WTC11 (cell line): ENCODE measurements around the gene ESYT1. TPM values are rescaled to one million over a fixed set of nuclear protein-coding genes. Genes with fewer than 3 reads are reported as not detected.

Experiments
- ATAC-seq: fragments of 200-7000 bp; cut with Tn5 transposase; 2 replicates; pipeline ENCODE4 v1.10.0; 2021; ENCODE audit warnings: mild to moderate bottlenecking, moderate library complexity
- CTCF ChIA-PET: fragments of 300-600 bp; sonication (Branson Sonifier 250); formaldehyde crosslinking; loops from one replicate; lab custom pipeline; 2021; ENCODE audit warnings: antibody characterized with exemption; lab: Charles Lee
- POLR2A ChIA-PET: fragments of 350-600 bp; sonication (Branson Sonifier 250); formaldehyde crosslinking; loops from one replicate; lab custom pipeline; 2021; ENCODE audit warnings: antibody characterized with exemption; lab: Charles Lee
- DNase-seq: peaks from one replicate; pipeline ENCODE4 v3.0.0; 2021; ENCODE audit warnings: low spot score
- H3K27ac Mint-ChIP-seq: 2 replicates; pipeline ENCODE4 v1.8.0; 2021; ENCODE audit warnings: mixed read lengths
- H3K27me3 Mint-ChIP-seq: 2 replicates; pipeline ENCODE4 v1.8.0; 2021; ENCODE audit warnings: low read depth, mild to moderate bottlenecking, moderate library complexity, mixed read lengths
- H3K36me3 Mint-ChIP-seq: 2 replicates; pipeline ENCODE4 v1.8.0; 2021; ENCODE audit warnings: mixed read lengths
- H3K4me1 Mint-ChIP-seq: 2 replicates; pipeline ENCODE4 v1.8.0; 2022; ENCODE audit warnings: mixed read lengths
- H3K4me3 Mint-ChIP-seq: 2 replicates; pipeline ENCODE4 v1.8.0; 2021; ENCODE audit warnings: mild to moderate bottlenecking, moderate library complexity, mixed read lengths
- H3K9me3 Mint-ChIP-seq: 2 replicates; pipeline ENCODE4 v1.8.0; 2021; ENCODE audit warnings: mixed read lengths
- ATF1 ChIP-seq: sonication (generic); formaldehyde crosslinking; IDR thresholded peaks from 2 replicates; pipeline ENCODE4 v1.8.1; 2023; ENCODE audit warnings: mild to moderate bottlenecking, moderate library complexity, missing genetic modification reagents
- CTCF ChIP-seq: fragments of 200-600 bp; IDR thresholded peaks from 2 replicates; pipeline ENCODE4 v1.8.0; 2022; ENCODE audit warnings: antibody characterized with exemption
- ELF4 ChIP-seq: sonication (generic); formaldehyde crosslinking; IDR thresholded peaks from 2 replicates; pipeline ENCODE4 v1.8.1; 2022; ENCODE audit warnings: low read depth, mild to moderate bottlenecking, moderate library complexity, missing genetic modification reagents
- FOXK1 ChIP-seq: sonication (generic); formaldehyde crosslinking; IDR thresholded peaks from 2 replicates; pipeline ENCODE4 v1.8.0; 2022; ENCODE audit warnings: mild to moderate bottlenecking, moderate library complexity, missing genetic modification reagents
- GABPB1 ChIP-seq: sonication (generic); formaldehyde crosslinking; IDR thresholded peaks from 2 replicates; pipeline ENCODE4 v1.8.1; 2023; ENCODE audit warnings: mild to moderate bottlenecking, missing genetic modification reagents
- IRF1 ChIP-seq: sonication (generic); formaldehyde crosslinking; IDR thresholded peaks from 2 replicates; pipeline ENCODE4 v1.8.0; 2023; ENCODE audit warnings: missing genetic modification reagents
- JAZF1 ChIP-seq: fragments of 250-450 bp; sonication (Bioruptor Pico); IDR thresholded peaks from 2 replicates; pipeline ENCODE4 v1.9.0; 2021; ENCODE audit warnings: moderate library complexity, mild to moderate bottlenecking, inconsistent platforms
- MXD4 ChIP-seq: fragments of 250-450 bp; sonication (Bioruptor Pico); IDR thresholded peaks from 2 replicates; pipeline ENCODE4 v1.8.0; 2021; ENCODE audit warnings: mild to moderate bottlenecking, moderate library complexity, borderline replicate concordance
- NFYB ChIP-seq: sonication (generic); formaldehyde crosslinking; conservative IDR thresholded peaks from 2 replicates; pipeline ENCODE4 v1.8.0; 2022; ENCODE audit warnings: low read depth, missing genetic modification reagents
- USF2 ChIP-seq: sonication (generic); formaldehyde crosslinking; IDR thresholded peaks from 2 replicates; pipeline ENCODE4 v1.8.1; 2023; ENCODE audit warnings: mild to moderate bottlenecking, missing genetic modification reagents, moderate library complexity
- ZBTB21 ChIP-seq: sonication (generic); formaldehyde crosslinking; IDR thresholded peaks from 2 replicates; pipeline ENCODE4 v1.8.1; 2023; ENCODE audit warnings: mild to moderate bottlenecking, missing genetic modification reagents, borderline replicate concordance
- ZNF121 ChIP-seq: sonication (generic); formaldehyde crosslinking; IDR thresholded peaks from 2 replicates; pipeline ENCODE4 v1.8.0; 2023; ENCODE audit warnings: missing genetic modification reagents
- ZNF138 ChIP-seq: sonication (generic); formaldehyde crosslinking; conservative IDR thresholded peaks from 2 replicates; pipeline ENCODE4 v1.8.1; 2022; ENCODE audit warnings: mild to moderate bottlenecking, moderate library complexity, missing genetic modification reagents
- ZNF425 ChIP-seq: fragments of 250-450 bp; sonication (Bioruptor Pico); conservative IDR thresholded peaks from 2 replicates; pipeline ENCODE4 v1.9.0; 2021; ENCODE audit warnings: mild to moderate bottlenecking
- total RNA-seq: library from RNA; stranded (reverse); gene quantifications from 3 replicates; pipeline ENCODE4 v1.2.3, GENCODE V29; 2021
- TF ChIP-seq, protein P1 (sequence below): sonication (generic); formaldehyde crosslinking; IDR thresholded peaks from 2 replicates; pipeline ENCODE4 v1.8.0; 2023; ENCODE audit warnings: mild to moderate bottlenecking, missing genetic modification reagents
- TF ChIP-seq, protein P2 (sequence below): sonication (generic); formaldehyde crosslinking; IDR thresholded peaks from 2 replicates; pipeline ENCODE4 v1.8.1; 2022; ENCODE audit warnings: missing genetic modification reagents, borderline replicate concordance
- TF ChIP-seq, protein P3 (sequence below): sonication (generic); formaldehyde crosslinking; IDR thresholded peaks from 2 replicates; pipeline ENCODE4 v1.8.1; 2023; ENCODE audit warnings: mild to moderate bottlenecking, moderate library complexity, missing genetic modification reagents

The ESYT1 gene
- total RNA-seq, 1 experiment from 2014 or later, result 80.1 TPM

DNA sequence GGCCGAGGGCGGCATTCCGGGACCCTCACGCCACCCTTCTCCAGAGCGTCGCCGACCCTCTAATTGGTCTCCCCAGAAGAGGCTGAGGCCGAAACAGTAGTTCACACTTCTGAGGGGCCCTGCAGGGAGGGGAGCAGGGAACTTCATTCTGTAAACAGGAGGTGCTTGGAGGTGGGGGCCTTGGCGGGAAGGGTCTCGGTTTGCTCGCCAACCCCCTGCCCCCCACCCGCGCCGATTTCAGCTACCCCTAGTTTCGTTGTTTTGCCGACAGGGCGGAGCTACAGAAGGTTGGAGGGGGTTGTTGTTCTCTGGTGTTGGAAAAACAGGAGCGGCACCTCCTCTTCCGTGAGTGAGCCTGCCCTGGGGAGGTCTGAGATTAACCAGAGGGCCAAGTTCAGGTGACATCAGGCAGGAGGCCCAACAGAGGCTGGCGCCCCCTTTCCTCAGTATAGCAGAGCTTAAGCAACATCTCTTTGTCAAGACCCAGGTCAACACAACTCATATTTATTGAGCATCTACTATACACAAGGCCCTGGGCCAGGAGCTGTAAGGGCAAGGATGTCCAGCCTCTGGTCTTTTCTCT, 47.4 kb upstream of the ESYT1 start (continued):
- TF ChIP-seq CTCF (no peak), IRF1 (CRISPR knock-in tag) (no peak), JAZF1 (CRISPR knock-in tag) (no peak), FOXK1 (peak; percentile 50; the same call in 1 of the 2 replicates), ZBTB21 (CRISPR knock-in tag) (no peak)
- TF ChIP-seq, protein P1, sequence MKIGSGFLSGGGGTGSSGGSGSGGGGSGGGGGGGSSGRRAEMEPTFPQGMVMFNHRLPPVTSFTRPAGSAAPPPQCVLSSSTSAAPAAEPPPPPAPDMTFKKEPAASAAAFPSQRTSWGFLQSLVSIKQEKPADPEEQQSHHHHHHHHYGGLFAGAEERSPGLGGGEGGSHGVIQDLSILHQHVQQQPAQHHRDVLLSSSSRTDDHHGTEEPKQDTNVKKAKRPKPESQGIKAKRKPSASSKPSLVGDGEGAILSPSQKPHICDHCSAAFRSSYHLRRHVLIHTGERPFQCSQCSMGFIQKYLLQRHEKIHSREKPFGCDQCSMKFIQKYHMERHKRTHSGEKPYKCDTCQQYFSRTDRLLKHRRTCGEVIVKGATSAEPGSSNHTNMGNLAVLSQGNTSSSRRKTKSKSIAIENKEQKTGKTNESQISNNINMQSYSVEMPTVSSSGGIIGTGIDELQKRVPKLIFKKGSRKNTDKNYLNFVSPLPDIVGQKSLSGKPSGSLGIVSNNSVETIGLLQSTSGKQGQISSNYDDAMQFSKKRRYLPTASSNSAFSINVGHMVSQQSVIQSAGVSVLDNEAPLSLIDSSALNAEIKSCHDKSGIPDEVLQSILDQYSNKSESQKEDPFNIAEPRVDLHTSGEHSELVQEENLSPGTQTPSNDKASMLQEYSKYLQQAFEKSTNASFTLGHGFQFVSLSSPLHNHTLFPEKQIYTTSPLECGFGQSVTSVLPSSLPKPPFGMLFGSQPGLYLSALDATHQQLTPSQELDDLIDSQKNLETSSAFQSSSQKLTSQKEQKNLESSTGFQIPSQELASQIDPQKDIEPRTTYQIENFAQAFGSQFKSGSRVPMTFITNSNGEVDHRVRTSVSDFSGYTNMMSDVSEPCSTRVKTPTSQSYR (CRISPR knock-in tag), result no peak

GRCh38 chr12:56081393-56082347, 46.4 kb upstream of the ESYT1 start:
- ATAC-seq (no peak), DNase-seq (peak; percentile 14)
- Mint-ChIP-seq H3K4me3 (peak overlapping the region; percentile 89), H3K4me1 (peaks cover 23% of the 10 kb centered on the region), H3K27me3 (no peaks in the 10 kb centered on the region), H3K27ac (peak overlapping the region; percentile 96), H3K36me3 (peaks cover 24% of the 10 kb centered on the region), H3K9me3 (no peaks in the 10 kb centered on the region)
- ChIA-PET POLR2A (interaction anchor here (0.8 to 2.9 kb wide), 7 partner anchors 23 to 78 kb away, joined by 3 to 34 read pairs (median 3); partner anchors contain the start of genes ESYT1 and PA2G4), CTCF (interaction anchor here (0.8 to 2.6 kb wide), 7 partner anchors 11 to 108 kb away, joined by 3 to 16 read pairs (median 4); partner anchors contain the start of genes ESYT1, PA2G4, RAB5B and SMARCC2)
- TF ChIP-seq, protein P2, sequence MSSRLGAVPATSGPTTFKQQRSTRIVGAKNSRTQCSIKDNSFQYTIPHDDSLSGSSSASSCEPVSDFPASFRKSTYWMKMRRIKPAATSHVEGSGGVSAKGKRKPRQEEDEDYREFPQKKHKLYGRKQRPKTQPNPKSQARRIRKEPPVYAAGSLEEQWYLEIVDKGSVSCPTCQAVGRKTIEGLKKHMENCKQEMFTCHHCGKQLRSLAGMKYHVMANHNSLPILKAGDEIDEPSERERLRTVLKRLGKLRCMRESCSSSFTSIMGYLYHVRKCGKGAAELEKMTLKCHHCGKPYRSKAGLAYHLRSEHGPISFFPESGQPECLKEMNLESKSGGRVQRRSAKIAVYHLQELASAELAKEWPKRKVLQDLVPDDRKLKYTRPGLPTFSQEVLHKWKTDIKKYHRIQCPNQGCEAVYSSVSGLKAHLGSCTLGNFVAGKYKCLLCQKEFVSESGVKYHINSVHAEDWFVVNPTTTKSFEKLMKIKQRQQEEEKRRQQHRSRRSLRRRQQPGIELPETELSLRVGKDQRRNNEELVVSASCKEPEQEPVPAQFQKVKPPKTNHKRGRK (CRISPR knock-in tag), result no peak
- TF ChIP-seq GABPB1 (CRISPR knock-in tag), result peak; percentile 89

- peaks cover 26% of the 10 kb centered on the region for H3K36me3 Mint-ChIP-seq
- DNase-seq (no peak), ATAC-seq (no peak)
- H3K4me1 Mint-ChIP-seq, result peaks cover 23% of the 10 kb centered on the region
- ChIA-PET POLR2A (no interaction called here), CTCF (interaction anchor here (1.4 kb wide), 1 partner anchor 36 kb away, joined by 4 read pairs; no protein-coding TSS in a partner anchor)
- H3K27me3 Mint-ChIP-seq, result no peaks in the 10 kb centered on the region
- H3K9me3 Mint-ChIP-seq, result no peaks in the 10 kb centered on the region
- no peak overlapping the region for H3K27ac Mint-ChIP-seq
- no peak overlapping the region for H3K4me3 Mint-ChIP-seq
- TF ChIP-seq USF2 (no peak), ATF1 (no peak), MXD4 (CRISPR knock-in tag) (no peak), ZNF425 (CRISPR knock-in tag) (no peak), NFYB (CRISPR knock-in tag) (no peak), ELF4 (CRISPR knock-in tag) (no peak), GABPB1 (CRISPR knock-in tag) (no peak), ZNF121 (CRISPR knock-in tag) (no peak), ZNF138 (CRISPR knock-in tag) (no peak)
- TF ChIP-seq, protein P3, sequence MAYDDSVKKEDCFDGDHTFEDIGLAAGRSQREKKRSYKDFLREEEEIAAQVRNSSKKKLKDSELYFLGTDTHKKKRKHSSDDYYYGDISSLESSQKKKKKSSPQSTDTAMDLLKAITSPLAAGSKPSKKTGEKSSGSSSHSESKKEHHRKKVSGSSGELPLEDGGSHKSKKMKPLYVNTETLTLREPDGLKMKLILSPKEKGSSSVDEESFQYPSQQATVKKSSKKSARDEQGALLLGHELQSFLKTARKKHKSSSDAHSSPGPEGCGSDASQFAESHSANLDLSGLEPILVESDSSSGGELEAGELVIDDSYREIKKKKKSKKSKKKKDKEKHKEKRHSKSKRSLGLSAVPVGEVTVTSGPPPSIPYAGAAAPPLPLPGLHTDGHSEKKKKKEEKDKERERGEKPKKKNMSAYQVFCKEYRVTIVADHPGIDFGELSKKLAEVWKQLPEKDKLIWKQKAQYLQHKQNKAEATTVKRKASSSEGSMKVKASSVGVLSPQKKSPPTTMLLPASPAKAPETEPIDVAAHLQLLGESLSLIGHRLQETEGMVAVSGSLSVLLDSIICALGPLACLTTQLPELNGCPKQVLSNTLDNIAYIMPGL (CRISPR knock-in tag), result no peak
Measured at GRCh38 chr12:56082382-56082781, 45.7 kb upstream of the ESYT1 start.
